ENCODE results near the gene CTIF.
A peak's percentile ranks its signal among the peaks of the same experiment; 100 is the strongest.

CTIF gene

DNA sequence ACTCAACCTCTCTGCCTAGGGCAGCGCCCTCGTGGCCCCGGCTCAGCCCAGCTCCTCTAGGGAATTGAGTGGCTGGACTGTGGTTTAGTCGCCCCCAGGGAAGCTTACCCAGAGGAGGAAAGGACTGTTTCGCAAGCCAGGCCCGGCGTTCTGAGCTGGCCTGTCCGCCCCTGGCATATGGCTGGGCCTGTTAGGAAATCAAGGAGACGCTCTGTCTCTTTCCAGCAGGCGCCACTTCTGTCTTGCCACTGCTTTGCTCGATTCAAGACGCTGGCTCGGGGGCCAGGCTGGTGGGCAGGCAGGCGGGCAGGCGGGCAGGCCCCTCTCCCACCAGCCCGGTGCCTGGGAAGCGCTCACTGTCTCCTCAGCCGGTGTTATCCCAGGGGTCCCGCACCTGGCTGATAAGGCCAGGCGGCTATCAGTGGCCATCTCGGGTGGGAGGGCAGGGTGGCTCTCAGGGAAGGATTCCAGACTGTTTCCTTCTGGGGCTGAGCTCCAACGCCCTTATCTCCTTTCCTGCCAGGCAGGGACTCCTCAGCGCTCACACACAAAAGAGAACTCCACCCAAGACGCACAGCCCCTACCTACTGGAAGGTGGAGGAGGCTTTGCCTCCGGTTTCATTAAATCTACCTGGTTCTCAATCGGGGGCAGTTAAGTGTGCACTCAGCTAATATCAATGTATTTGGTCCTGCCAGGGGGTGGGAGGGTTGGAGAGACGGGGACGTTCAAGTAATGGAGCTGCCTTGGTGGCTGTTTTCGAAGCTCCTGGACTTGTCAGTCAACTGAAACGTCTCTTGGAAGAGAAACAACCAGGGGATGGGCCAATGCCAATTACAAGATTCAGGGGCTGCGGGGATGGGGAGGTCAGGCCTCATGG lies 302.8 kb downstream of the CTIF start:
- peak; percentile 3 for DNase-seq

DNA sequence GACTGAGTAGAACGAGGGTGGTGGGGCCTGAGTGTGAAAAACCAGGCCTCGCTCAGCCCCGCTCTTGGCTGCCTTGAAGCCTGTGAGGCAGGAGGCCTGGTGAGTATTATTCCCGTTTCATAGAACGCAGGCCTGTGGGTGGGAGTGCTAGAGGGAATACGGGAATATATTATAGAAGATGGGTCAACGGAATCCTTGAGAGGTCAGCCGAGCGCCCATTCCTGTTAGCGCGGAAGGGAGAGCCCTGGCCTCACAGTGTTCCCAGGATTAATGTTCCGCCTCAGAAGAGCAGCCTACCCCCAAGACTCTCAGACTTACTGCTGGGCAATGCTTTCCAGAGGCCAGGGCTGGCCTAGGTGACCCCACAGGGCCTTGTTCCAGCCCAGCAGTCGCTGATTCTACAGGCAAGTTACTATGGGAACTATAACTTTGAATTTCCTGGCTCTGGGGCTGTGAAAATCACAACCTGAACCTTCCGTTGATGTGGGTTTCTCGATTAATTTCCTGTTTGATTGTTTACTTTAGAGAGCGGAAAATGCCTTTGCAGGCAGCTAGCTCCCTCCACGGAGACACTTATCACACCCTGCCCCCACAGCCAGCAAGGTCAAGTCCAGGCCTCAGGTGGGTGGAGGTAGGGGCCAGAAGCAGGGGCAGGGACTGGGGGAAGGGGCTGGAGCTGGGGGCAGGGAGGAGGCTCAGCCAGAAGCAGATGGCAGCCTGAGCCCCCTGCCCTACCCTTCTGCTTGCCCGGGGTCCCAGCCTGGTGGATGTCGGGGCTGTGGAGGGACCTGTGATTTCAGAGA lies 303.6 kb downstream of the CTIF start:
- no peak for DNase-seq

DNA sequence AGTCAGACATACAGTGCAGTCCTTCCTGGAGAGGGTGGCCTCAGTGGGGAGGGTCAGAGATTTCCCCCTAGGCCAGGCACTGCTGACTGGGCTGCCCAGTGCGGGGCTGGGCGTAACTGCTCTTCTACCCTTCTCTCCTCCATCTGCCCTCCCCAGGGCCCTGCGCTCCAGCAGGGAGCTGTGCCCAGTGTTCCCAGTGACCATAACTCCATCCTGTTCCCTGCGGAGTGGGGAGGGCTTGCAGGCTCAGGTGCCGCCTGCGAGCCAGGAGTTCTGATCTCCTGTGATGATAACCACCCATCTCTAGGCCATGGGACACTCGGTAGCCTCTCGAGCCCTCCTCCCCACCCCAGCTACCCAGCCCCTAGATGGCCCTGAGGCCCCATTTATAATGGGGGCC lies 304.3 kb downstream of the CTIF start:
- DNase-seq, result no peak

DNA sequence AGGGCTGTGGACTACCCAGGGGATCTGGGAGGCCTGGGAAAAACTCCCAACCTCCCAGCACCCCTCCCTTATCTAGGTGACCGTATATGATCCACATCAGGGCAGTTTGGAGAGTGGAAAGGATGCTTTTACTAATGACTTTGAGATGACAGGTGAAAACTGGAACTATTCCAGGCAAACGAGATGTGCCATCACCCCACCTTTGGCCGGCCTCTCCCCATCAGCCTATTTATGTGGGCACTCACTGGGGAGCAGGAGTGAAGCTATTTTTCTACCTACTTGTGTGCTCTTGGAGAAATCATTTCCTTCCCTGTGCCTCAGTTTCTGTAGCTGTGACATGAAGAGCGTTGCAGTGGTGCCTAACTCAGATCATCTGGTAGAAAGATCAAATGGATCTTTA lies 304.8 kb downstream of the CTIF start:
- DNase-seq, result no peak

DNA sequence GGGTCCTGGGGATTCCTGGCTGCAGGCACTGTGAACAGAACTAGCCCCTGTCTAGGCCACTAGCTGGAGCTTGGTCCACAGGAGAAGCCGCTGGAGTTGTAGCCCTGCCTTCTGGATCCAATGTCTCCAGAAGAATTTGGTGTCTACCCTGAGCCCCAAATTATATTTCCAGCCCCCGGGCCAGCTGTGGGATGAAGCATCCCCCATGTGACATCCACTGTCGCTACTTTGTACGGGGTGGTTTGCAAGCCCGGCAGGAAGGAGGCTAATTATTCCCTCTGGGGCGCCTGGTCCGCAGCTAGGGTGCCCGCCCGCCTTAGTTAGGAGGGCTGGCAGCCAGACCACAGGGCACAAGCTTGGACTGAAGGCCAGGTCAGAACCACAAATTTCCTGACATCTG lies 305.4 kb downstream of the CTIF start:
- no peak for DNase-seq

DNA sequence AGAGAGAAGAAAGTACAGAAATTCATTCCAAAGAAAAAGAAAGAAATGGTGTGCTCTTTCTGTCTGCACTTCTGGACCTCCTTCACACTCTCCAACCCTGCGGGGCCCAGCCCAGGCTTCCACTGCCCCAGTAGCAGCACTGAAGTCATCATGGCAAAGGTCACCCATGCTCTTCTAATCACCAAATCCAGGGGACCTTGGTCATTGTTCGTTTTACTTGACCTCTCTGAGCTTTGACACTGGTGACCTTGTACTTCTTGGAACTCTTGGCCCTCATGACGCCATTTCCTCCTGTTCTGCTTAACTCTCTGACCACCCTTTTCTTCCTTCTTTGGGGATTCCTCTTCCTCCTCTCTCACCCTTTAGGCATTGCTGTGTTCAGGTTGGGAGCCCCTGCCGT lies 306.3 kb downstream of the CTIF start:
- no peak for DNase-seq

DNA sequence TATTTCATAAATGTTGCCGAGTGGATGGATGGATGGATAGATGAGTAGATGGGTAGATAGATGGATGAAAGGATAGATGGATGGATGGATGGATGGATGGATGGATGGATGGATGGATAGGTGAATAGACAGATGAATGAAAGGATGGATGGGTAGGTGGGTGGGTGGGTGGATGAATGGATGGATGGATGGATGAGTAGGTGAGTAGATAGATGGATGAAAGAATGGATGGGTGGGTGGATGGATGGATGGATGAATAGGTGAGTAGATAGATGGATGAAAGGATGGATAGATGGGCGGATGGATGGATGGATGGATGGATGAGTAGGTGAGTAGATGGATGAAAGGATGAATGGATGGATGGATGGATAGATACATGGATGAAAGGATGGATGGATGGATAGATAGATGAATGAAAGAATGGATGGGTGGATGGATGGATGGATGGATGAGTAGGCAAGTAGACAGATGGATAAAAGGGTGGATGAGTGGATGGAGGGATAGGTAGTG lies 307.6 kb downstream of the CTIF start:
- DNase-seq, result no peak

DNA sequence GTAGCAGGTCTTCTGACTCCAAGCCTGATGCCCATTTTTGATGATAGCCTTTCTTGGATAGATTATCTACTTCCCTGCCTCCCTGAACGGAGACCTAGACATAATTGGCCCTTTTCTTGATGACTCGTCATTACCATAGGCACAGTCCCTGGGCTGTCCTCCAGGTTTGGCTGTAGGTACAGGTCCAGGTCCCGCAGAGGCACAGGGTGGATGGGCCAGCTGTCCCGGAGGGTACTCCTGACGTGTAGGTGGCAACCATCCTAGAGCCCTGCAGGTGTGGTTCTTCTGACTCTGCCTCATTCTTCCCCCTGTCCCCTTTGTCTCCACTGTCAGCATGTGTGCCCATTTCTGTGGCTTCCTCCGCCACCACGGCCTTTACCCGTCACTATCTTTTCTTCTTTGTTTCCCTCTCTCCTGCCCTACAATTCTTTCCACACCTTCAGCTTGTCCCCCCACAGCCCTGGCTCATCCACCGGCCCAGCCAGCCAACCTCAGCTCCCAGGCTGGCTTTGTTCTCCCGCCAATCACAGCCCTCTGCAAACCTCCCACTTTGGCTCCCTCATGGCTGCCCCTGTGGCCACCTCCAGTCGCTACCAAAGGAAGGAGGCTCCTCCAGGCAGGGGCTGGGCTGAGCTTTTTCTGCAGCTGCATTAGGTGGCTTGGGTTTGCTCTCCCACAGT lies 309.1 kb downstream of the CTIF start:
- no peak for DNase-seq

DNA sequence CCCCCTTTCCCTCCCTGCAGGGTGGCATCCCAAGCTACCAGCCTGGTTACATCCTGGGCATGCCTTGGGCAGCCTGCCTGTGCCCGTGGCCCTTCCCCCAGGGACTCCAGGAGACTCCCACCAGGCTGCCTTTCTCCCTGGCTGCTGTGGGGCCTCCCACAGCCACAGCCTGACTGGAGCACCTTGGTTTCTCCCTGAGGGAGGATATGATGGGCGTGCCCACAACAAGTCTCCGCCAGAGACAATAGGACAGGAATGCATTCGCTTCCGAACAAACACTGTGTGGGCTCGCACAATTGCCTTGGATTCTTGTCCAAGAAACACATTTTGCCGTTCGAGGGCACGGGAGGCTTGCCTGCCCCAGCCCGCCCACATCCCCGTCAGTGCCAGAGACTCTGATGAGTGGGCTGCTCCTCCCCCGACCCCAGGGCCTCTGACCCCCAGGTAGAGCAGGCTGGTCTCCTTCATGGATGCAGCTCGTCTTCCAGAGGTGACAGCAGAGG lies 309.9 kb downstream of the CTIF start:
- DNase-seq, result no peak

DNA sequence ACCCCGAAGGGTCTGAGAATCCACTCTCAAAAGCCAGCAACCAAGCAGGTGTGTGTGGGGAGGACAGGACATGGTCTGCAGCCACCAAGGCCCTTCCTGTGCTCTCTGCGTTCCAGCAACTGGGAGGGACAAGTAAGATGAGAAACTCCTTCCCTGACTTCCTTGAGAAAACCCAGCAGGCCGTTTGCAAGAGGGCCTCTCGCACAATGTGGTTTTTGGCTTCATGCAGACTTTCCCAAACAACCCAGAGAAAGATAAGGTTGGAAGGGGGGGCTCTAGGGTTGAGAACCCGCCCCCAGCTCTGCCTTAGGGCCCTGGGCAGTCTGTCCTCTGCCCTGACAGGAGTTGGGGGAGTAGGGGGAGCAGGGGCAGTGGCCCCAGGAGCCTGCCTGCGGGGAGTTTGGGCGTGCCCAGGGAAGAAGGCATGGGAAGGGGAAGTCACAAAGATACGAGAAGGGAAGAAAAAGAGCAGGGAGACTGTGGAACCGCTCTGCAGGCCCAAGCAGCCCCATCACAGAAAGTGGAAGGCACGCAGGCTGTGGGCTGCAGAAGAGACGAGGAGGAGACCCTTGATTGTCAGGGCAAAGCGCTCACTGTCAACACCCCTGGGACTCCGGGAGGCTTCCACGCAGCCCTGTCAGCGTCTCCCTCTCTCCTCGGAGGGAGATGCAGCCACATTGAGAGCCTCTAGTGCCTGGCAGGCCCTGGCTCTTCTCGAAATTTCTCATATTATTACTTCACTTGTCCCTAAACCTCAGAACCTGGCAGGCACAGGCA lies 312.2 kb downstream of the CTIF start:
- DNase-seq, result no peak

DNA sequence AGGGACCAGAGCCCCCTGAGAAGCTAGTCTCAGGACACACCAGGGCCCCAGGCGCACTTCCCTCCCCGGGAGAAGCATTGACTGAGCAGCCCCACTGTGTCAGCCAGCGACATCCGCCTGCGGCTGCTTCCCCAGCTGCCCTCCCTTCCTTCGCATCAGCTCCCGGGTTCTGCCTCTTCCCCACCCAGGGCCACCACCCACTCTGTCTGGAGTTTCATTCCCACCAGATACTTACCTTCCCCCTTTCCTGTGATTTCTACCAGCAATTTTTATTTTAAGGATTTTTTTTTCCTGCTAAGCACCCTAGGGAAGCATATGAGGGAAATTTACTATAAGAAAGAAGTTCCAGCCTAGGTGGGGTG lies 312.7 kb downstream of the CTIF start:
- no peak for DNase-seq

DNA sequence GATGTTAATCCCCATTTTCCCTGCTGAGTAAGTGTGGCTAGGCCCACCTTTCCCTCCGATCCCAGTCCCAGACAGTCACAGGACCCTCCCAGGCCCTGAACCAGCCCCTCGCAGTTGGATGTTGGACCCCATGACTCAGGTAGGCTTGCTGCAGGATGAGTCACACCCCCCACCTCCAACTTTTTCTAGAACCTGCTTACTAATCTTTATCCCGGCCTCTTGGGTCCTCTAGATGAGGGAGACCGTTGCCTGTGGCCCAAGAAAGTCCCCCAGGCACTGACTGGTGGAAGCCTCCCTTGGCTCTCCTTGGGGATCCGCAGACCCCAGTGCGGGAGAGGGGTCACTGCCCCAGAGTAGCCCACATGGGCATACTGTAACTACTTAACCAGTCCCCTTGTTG lies 313.5 kb downstream of the CTIF start:
- DNase-seq, result no peak

DNA sequence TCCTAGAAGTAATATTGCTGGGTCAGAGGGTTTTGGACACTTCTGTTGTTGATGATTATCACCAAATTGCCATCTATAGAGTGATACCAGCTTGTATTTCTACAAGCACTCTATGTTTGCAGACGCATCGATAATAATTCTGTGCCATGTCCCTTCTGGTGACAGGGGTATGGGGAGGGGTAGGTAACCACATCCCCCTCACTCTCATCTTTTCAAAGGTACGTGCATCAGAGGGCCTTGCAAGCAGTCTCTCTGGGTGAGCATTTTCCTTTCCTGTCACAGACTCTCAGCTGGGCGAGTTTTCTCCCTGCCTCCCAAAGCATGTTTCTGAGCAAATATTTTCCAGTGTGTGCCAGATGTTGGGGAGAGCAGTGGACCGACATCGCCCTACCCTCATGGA lies 314.0 kb downstream of the CTIF start:
- no peak for DNase-seq

DNA sequence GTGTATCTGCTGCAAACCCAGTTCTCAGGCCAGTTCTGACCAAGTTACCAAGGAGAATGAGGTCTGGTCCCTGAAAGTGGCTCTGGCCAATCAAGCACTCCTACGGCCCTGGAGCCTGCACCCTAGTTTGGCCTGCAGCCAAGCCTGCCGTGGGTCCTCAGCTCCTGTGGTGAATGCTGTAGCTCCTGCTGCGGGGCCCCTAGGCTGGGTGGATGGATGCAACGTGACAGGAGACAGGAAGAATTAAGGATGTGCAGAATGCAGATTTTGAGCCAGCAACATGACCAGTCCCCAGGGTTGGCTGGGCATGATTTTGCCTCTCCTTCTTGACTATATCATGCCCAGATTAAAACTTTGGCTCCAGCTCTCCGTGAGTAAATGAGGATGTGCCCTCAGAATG lies 314.8 kb downstream of the CTIF start:
- DNase-seq, result no peak

DNA sequence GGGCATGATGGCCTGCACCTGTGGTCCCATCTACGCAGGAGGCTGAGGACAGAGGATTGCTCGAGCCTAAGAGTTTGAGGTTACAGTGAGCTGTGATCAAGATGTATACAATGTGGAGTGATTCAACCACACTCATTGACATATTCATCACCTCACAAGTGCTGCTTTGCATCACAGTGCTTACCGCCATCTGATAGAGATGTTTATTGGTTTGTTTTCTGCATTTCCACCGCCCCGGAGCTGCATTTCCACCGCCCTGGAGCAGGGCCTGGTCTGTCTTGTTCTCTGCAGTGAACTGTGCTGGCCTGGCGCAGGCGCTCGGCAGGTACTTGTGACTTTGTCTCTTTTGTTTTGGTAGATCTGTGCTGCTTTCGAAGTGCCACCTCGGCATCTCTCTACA lies 315.9 kb downstream of the CTIF start:
- DNase-seq, result no peak

DNA sequence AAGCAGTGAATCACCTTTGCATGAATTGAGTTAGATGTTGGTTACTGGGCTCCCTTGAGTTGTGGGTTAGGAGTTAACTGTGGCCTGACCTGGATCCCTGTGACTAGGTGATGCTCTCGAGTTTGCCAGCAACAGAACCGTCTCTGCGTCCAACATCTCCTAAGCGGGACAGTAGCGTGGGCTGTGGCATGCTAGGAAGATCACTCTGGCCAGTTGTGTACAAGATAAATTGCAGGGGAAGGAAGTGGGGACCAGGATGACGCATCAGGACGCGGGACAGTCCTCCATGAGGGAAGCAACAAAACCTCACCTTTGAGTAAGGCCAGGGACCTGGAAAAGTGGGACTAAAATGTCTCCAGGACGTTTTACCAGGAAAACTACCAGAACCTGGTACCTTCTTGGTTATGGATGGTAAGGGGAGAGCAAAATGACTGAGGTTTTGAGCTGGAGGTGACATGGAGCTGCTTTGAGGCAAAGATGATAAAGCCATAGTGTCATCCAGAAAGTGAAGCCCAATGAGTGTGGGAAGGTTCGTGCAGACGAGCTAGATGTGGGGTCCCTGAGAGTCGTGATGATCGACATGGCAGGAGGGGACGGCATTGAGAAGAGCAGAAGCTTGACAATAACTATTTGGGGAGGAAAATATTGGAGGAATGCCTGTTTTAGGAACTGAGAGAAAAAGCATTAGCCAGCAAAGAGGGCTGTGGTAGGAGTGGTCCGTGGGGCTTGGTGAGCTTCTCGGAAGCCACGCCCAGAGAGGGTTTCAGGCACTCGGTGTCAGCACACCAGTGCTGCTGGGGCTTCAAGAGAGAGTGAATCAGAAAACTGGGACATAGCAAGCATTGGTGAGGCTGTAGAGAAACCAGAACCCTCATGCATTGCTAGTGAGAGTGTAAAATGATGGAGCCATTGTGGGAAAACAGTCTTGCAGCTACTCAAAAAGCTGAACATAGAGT lies 316.9 kb downstream of the CTIF start:
- DNase-seq, result no peak

DNA sequence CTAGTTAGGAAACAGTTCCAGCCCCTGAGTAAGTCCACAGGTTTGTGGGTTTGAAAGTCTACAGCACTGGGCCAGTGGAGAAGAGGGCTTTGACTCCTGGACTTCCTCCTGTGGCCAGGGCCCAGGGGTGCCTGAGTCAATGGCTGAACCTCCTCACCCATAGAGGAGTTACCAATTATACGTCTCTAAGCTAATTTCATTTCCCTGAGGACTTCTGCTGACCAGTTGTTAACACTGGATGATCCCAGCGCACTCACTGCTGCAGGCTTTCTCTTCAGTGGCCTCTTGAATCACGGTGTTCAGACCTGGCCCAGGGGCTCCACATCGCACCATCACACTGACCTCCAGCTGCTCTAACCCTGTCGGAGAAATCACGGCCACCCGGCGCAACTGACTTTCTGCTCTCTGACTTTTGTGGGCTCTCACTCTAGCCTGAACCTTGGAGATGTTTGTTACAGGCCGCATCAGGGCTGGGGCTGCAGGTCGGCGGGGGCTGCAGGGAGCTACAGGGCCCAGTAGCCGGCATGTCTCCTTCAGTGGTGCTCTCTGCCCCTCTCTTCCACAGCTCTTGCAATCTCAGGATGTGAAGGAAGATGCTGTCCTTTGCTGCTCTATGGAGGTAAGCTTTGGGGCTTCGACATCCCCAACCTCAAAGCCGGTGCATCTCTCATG lies 318.3 kb downstream of the CTIF start:
- no peak for DNase-seq

DNA sequence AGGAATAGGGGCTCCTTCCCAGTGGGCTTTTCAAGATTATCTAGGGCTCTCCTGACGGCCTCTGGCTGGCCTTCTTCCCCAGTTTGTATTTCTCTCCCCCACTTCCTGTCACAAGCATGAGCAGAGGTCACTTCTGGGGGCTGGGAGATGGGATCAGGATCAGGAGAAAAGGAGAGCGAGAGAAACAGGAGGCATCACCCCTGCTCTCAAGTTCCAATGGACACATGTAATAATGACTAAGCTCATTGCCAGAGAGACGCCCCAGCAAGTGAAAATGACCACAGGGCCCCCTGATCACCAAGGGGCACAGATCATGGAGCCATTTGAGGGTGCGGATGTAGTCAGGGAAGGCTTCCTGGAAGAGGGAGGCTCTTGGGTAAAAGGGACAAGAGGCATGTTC lies 319.8 kb downstream of the CTIF start:
- DNase-seq, result no peak

DNA sequence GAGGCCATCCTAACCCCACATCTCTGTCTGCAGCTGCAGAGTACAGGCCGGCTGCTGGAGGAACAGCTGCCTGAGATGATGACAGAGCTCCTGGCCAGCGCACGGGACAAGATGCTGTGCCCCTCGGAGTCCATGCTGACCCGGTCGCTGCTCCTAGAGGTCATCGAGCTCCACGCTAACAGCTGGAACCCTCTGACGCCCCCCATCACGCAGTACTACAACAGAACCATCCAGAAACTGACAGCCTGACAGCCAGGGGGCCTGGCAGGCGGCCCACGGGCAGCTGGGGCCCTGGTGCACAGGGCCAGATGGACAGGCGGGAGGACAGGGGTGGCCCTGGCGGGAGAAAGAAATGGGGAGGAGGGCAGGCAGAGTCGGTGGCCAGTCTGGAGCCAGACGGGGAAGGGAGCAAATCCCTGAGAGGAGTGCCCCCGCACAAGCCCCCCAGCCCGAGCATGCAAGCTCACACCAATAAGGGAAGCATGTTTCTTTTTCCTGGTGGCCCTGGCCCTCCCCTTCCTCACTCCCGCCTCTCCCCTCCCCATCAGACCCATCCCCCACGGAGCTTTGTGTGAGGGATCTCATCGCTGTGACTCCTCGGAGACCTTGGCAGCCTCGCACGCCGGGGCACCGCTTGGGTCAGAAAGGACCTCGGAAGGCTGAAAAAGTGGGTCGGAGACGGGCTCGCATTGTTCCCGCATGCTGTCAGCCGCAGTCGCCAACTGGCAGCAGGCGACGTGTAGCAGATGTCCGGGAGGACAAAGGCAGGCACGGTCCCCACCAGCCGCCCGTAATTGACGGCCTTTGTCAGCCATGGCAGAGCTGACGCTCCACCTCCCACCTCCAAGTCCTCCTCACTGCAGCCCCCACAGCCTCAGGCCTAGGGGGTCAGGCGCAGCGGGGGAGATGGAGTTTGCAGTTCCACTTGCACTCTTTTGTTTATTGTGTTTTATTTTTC lies 320.8 kb downstream of the CTIF start:
- no peak for DNase-seq
